ENCODE measurements around the gene CDK5RAP2.

CDK5RAP2 gene

GRCh38 chr9:120478208-120478607 lies 101.8 kb downstream of the CDK5RAP2 start:
- H3K27me3 ChIP-seq (ENCODE audit: insufficient read depth, poor library complexity, severe bottlenecking): no peaks in the 10 kb centered on the region
- peak; percentile 24 to 47 for DNase-seq (ENCODE audit: low read depth in 1 of 2, low spot score in 1 of 2)
- no peak for TF ChIP-seq POLR2AphosphoS5 (IDR thresholded peaks at IDR 0.05; ENCODE audit: low read depth)
- TF ChIP-seq SPI1 (IDR thresholded peaks at IDR 0.05; ENCODE audit: borderline replicate concordance, low read depth): peak; percentile 98
- H3K4me3 ChIP-seq (replicated peaks; ENCODE audit: insufficient read depth, low read length): no peak overlapping the region
- H3K27ac ChIP-seq (replicated peaks): no peak overlapping the region

GRCh38 chr9:120477534-120478001 lies 102.4 kb downstream of the CDK5RAP2 start:
- TF ChIP-seq REST (IDR thresholded peaks at IDR 0.05; ENCODE audit: insufficient replicate concordance, low read depth): no peak
- TF ChIP-seq CTCF (IDR thresholded peaks at IDR 0.05; ENCODE audit: insufficient read depth, low read length): peak; percentile 78
- no peak for TF ChIP-seq SPI1 (IDR thresholded peaks at IDR 0.05; ENCODE audit: borderline replicate concordance, low read depth)
- TF ChIP-seq GABPA (IDR thresholded peaks at IDR 0.05; ENCODE audit: low read depth): no peak
- Histone ChIP-seq H3K4me3 (replicated peaks; ENCODE audit: insufficient read depth, low read length) (no peak overlapping the region), H3K27me3 (ENCODE audit: insufficient read depth, poor library complexity, severe bottlenecking) (no peaks in the 10 kb centered on the region), H3K27ac (replicated peaks) (no peak overlapping the region)
- peak; percentile 26 to 36 for DNase-seq (ENCODE audit: low read depth in 1 of 2, low spot score in 1 of 2)

GRCh38 chr9:120475341-120475740 lies 104.6 kb downstream of the CDK5RAP2 start:
- Histone ChIP-seq H3K27ac (replicated peaks) (peak overlapping the region; percentile 57), H3K27me3 (ENCODE audit: insufficient read depth, poor library complexity, severe bottlenecking) (no peaks in the 10 kb centered on the region), H3K4me3 (replicated peaks; ENCODE audit: insufficient read depth, low read length) (no peak overlapping the region)
- no peak for TF ChIP-seq CTCF (IDR thresholded peaks at IDR 0.05; ENCODE audit: insufficient read depth, low read length)
- no peak for TF ChIP-seq REST (IDR thresholded peaks at IDR 0.05; ENCODE audit: insufficient replicate concordance, low read depth)
- no peak for TF ChIP-seq POLR2AphosphoS5 (IDR thresholded peaks at IDR 0.05; ENCODE audit: low read depth)
- no peak for TF ChIP-seq GABPA (IDR thresholded peaks at IDR 0.05; ENCODE audit: low read depth)
- no peak for TF ChIP-seq SPI1 (IDR thresholded peaks at IDR 0.05; ENCODE audit: borderline replicate concordance, low read depth)
- no peak for DNase-seq (ENCODE audit: low read depth in 1 of 2, low spot score in 1 of 2)

- Histone ChIP-seq H3K4me3 (replicated peaks; ENCODE audit: insufficient read depth, low read length) (no peak overlapping the region), H3K27me3 (ENCODE audit: insufficient read depth, poor library complexity, severe bottlenecking) (no peaks in the 10 kb centered on the region), H3K27ac (replicated peaks) (peak overlapping the region; percentile 57)
- peak in 1 of 2 experiments; percentile 49 for DNase-seq (ENCODE audit: low read depth in 1 of 2, low spot score in 1 of 2)
- no peak for TF ChIP-seq CTCF (IDR thresholded peaks at IDR 0.05; ENCODE audit: insufficient read depth, low read length)
- no peak for TF ChIP-seq REST (IDR thresholded peaks at IDR 0.05; ENCODE audit: insufficient replicate concordance, low read depth)
- no peak for TF ChIP-seq POLR2AphosphoS5 (IDR thresholded peaks at IDR 0.05; ENCODE audit: low read depth)
- no peak for TF ChIP-seq SPI1 (IDR thresholded peaks at IDR 0.05; ENCODE audit: borderline replicate concordance, low read depth)
- TF ChIP-seq GABPA (IDR thresholded peaks at IDR 0.05; ENCODE audit: low read depth): no peak
These were observed 105.2 kb downstream of the CDK5RAP2 start for GRCh38 chr9:120474591-120475243.
